NT2/D1 (cell line): ENCODE data around the gene LPP.

ENCODE experiments used
- DNase-seq: peaks from one replicate; pipeline ENCODE4 v3.0.0-alpha.2; 2011; ENCODE audit warnings: low read depth, low spot score
- H3K27me3 ChIP-seq: 2 replicates; pipeline ENCODE4 v1.6.0; 2011; ENCODE audit warnings: mild to moderate bottlenecking; ENCODE audit not compliant: insufficient read length, insufficient read depth
- H3K36me3 ChIP-seq: 2 replicates; pipeline ENCODE4 v1.6.1; 2011; ENCODE audit warnings: mild to moderate bottlenecking, low read length, mixed read lengths; ENCODE audit not compliant: insufficient read depth, insufficient read length
- H3K4me1 ChIP-seq: 2 replicates; pipeline ENCODE4 v1.5.1; 2011; ENCODE audit not compliant: insufficient read depth, insufficient read length
- H3K4me3 ChIP-seq: 2 replicates; pipeline ENCODE4 v1.5.1; 2011; ENCODE audit warnings: low read depth; ENCODE audit not compliant: insufficient read length
- H3K9ac ChIP-seq: 2 replicates; pipeline ENCODE4 v1.6.0; 2011; ENCODE audit warnings: low read depth; ENCODE audit not compliant: insufficient read length
- H3K9me3 ChIP-seq: 2 replicates; pipeline ENCODE4 v1.5.1; 2011; ENCODE audit warnings: mild to moderate bottlenecking, low read length; ENCODE audit not compliant: insufficient read depth
- SUZ12 ChIP-seq: IDR thresholded peaks from 2 replicates; pipeline ENCODE4 v1.6.1; 2011; ENCODE audit not compliant: insufficient read length, insufficient read depth; ENCODE audit errors: extremely low read depth
- YY1 ChIP-seq: IDR thresholded peaks from 2 replicates; pipeline ENCODE4 v1.6.1; 2011; ENCODE audit not compliant: insufficient read length, insufficient read depth
- ZNF274 ChIP-seq: IDR thresholded peaks from 2 replicates; pipeline ENCODE4 v1.6.1; 2011; ENCODE audit warnings: mild to moderate bottlenecking, low read depth, low read length

Gene LPP

GRCh38 chr3:188568736-188569135, 414.8 kb downstream of the LPP start:
- no peak for DNase-seq
- TF ChIP-seq YY1 (no peak), ZNF274 (no peak)
- H3K36me3 ChIP-seq, result no peaks in the 10 kb centered on the region
- no peaks in the 10 kb centered on the region for H3K27me3 ChIP-seq
- H3K9me3 ChIP-seq, result no peaks in the 10 kb centered on the region
- H3K4me3 ChIP-seq, result no peak overlapping the region
- H3K4me1 ChIP-seq, result no peaks in the 10 kb centered on the region
- no peak overlapping the region for H3K9ac ChIP-seq

GRCh38 chr3:188571531-188572095, 417.7 kb downstream of the LPP start:
- Histone ChIP-seq H3K9me3 (no peaks in the 10 kb centered on the region), H3K36me3 (no peaks in the 10 kb centered on the region), H3K9ac (no peak overlapping the region), H3K27me3 (no peaks in the 10 kb centered on the region), H3K4me1 (no peaks in the 10 kb centered on the region), H3K4me3 (no peak overlapping the region)
- TF ChIP-seq YY1, result no peak
- no peak for TF ChIP-seq SUZ12
- no peak for TF ChIP-seq ZNF274
- DNase-seq, result no peak

DNA sequence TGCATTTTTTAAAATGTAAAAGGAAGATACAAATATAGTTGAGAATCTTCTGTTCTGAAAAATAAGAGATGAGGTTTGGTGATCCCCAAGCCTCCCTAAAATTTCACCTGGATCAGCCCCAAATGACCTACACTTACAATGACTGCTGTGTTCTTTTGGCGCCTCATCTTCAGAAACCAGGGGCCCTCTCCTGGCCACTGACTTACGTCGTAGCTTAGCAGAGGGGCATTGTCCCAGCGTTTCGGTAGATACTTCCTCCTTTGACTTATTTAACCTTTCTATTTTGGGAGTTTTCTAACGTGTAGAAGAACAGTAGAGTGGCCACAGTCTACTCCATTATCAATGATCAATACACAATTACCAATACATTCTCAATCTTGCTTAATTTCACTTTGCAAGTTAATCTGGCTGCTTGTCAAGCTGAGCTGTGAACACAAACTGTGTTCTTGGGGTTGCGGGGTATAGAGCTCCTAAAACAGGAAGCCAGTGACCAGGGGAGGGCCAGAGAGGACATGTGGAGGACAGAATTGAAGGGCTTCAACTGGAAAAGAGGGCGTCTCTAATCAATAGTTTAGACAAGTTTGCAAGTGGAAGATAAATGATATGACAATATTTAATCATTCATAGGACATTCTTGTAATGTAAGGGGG, 419.5 kb downstream of the LPP start:
- H3K9me3 ChIP-seq, result no peaks in the 10 kb centered on the region
- no peaks in the 10 kb centered on the region for H3K36me3 ChIP-seq
- H3K4me1 ChIP-seq, result no peaks in the 10 kb centered on the region
- H3K4me3 ChIP-seq, result no peak overlapping the region
- H3K9ac ChIP-seq, result no peak overlapping the region
- no peaks in the 10 kb centered on the region for H3K27me3 ChIP-seq
- no peak for DNase-seq
- no peak for TF ChIP-seq SUZ12
- TF ChIP-seq YY1, result no peak
- no peak for TF ChIP-seq ZNF274

GRCh38 chr3:188573956-188574355, 420.0 kb downstream of the LPP start:
- TF ChIP-seq SUZ12 (no peak), YY1 (no peak), ZNF274 (no peak)
- no peak for DNase-seq
- Histone ChIP-seq H3K4me1 (no peaks in the 10 kb centered on the region), H3K4me3 (no peak overlapping the region), H3K27me3 (no peaks in the 10 kb centered on the region), H3K9ac (no peak overlapping the region), H3K9me3 (no peaks in the 10 kb centered on the region), H3K36me3 (no peaks in the 10 kb centered on the region)

DNA sequence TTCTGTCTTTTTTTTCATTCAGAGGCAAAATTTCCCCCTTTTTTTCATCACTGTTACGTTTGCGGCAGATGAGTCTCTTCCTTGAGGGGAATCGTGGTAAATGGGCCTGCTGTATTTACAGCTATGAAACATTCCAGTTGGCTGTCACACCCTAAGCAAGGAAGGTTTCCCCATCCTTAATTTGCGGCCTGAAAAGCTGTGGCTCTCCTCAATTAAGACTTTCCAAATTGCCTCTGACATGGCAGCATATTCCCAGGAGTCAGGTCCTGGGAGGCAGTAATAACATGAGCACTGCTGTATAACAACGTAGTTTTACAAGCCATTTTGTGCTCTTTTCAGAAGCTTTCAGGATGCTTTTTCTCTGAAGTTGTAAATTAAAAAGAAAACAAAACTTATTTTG, 420.9 kb downstream of the LPP start:
- DNase-seq, result no peak

DNA sequence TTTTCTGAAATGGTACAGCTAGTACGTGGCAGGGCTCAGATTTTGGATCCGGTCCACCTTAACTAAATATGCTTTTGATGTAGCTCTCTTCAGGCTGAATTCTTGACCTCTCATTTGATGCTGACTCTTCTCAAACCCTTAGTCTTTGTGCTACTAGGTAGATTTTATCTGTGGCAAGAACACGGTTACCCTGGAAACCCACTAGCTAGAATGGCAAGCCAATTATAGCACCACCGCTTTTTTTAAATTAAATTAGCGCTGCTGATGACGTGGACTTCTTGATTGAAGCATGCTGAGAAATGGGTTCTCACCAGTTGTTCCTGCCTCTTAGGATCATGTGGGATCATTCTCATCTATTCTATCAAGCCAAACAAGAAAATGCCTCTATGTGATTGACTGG, 421.5 kb downstream of the LPP start:
- TF ChIP-seq SUZ12, result no peak
- TF ChIP-seq YY1, result no peak
- TF ChIP-seq ZNF274, result no peak
- DNase-seq, result no peak
- no peaks in the 10 kb centered on the region for H3K27me3 ChIP-seq
- no peaks in the 10 kb centered on the region for H3K4me1 ChIP-seq
- H3K4me3 ChIP-seq, result no peak overlapping the region
- no peak overlapping the region for H3K9ac ChIP-seq
- no peaks in the 10 kb centered on the region for H3K36me3 ChIP-seq
- no peaks in the 10 kb centered on the region for H3K9me3 ChIP-seq

More for the DNA sequence above, 420.9 kb downstream of the LPP start:
- Histone ChIP-seq H3K9me3 (no peaks in the 10 kb centered on the region), H3K9ac (no peak overlapping the region), H3K4me1 (no peaks in the 10 kb centered on the region), H3K27me3 (no peaks in the 10 kb centered on the region), H3K4me3 (no peak overlapping the region), H3K36me3 (no peaks in the 10 kb centered on the region)
- no peak for TF ChIP-seq YY1
- no peak for TF ChIP-seq ZNF274
- no peak for TF ChIP-seq SUZ12

DNA sequence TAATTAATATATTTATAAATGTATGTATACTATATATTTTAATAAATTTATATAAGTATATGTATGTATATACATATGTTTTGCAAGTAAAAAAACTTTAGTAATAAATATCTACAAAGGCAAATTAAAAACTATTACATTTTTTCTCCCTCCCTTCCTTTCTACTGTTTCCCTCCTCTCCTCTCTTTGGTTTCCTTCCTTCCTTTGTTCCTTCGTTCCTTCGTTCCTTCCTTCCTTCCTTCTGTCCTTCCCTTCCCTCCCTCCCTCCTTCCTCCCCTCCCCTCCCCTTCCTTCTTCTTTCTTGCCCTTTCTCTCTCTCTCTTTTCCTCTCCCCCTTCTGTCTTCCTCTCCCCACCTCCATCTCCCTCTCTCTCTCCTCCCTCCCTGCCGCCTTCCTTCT, 423.6 kb downstream of the LPP start:
- H3K4me3 ChIP-seq, result no peak overlapping the region
- DNase-seq, result no peak
- no peaks in the 10 kb centered on the region for H3K27me3 ChIP-seq
- TF ChIP-seq YY1 (no peak), SUZ12 (no peak), ZNF274 (no peak)
- no peak overlapping the region for H3K9ac ChIP-seq
- H3K9me3 ChIP-seq, result no peaks in the 10 kb centered on the region
- H3K4me1 ChIP-seq, result no peaks in the 10 kb centered on the region
- no peaks in the 10 kb centered on the region for H3K36me3 ChIP-seq
